ENCODE data around the gene PSKH1.

GRCh38 chr16:67874372-67874771, 18.7 kb upstream of the PSKH1 start:
- TF ChIP-seq CTCF (conservative IDR thresholded peaks at IDR 0.05; ENCODE audit: low read length) (no peak), EZH2phosphoT487 (IDR thresholded peaks at IDR 0.05; ENCODE audit: borderline replicate concordance) (no peak)

All from Loucy (cell line).